Hepatocyte (in vitro differentiated cells): ENCODE data around the gene HS1BP3. TPM values are rescaled to one million over a fixed set of nuclear protein-coding genes. Genes with fewer than 3 reads are reported as not detected.

Experiments used
- DNase-seq: peaks from one replicate; pipeline ENCODE4 v3.0.0-alpha.2; 2016; ENCODE audit warnings: low spot score
- H2AFZ ChIP-seq: fragments of 200-600 bp; sonication (generic); 2 replicates; pipeline ENCODE4 v1.6.0; 2016; ENCODE audit warnings: antibody characterized with exemption, mild to moderate bottlenecking
- H3K27ac ChIP-seq: fragments of 200-600 bp; sonication (generic); 2 replicates; pipeline ENCODE4 v1.5.1; 2016; ENCODE audit warnings: mild to moderate bottlenecking
- H3K27me3 ChIP-seq: fragments of 200-600 bp; sonication (generic); 2 replicates; pipeline ENCODE4 v1.6.1; 2016
- H3K36me3 ChIP-seq: fragments of 200-600 bp; sonication (generic); replicated peaks from 2 replicates; pipeline ENCODE4 v1.5.1; 2016; ENCODE audit warnings: low read depth; ENCODE audit not compliant: insufficient read depth
- H3K4me1 ChIP-seq: fragments of 200-600 bp; sonication (generic); 2 replicates; pipeline ENCODE4 v1.5.1; 2016; ENCODE audit warnings: mild to moderate bottlenecking, moderate library complexity; ENCODE audit not compliant: insufficient read depth
- H3K4me2 ChIP-seq: fragments of 200-600 bp; sonication (generic); 2 replicates; pipeline ENCODE4 v1.6.0; 2016
- H3K4me3 ChIP-seq: fragments of 200-600 bp; sonication (generic); 2 replicates; pipeline ENCODE4 v1.5.1; 2016; ENCODE audit warnings: mild to moderate bottlenecking
- H3K79me2 ChIP-seq: fragments of 200-600 bp; sonication (generic); 2 replicates; pipeline ENCODE4 v1.6.0; 2017; ENCODE audit warnings: mild to moderate bottlenecking
- H3K9me2 ChIP-seq: fragments of 200-600 bp; sonication (generic); replicated peaks from 2 replicates; pipeline ENCODE4 v1.6.0; 2017; ENCODE audit warnings: mild to moderate bottlenecking; ENCODE audit not compliant: insufficient read depth
- H3K9me3 ChIP-seq: fragments of 200-600 bp; sonication (generic); 2 replicates; pipeline ENCODE4 v1.5.1; 2016; ENCODE audit warnings: low read depth, mild to moderate bottlenecking
- H4K20me1 ChIP-seq: fragments of 200-600 bp; sonication (generic); 2 replicates; pipeline ENCODE4 v1.6.0; 2016; ENCODE audit warnings: mild to moderate bottlenecking; ENCODE audit not compliant: insufficient read depth, poor library complexity, severe bottlenecking
- EZH2 ChIP-seq: fragments of 200-600 bp; sonication (generic); IDR thresholded peaks from 2 replicates; pipeline ENCODE4 v1.6.1; 2016; ENCODE audit warnings: antibody characterized with exemption, mild to moderate bottlenecking, borderline replicate concordance
- EZH2phosphoT487 ChIP-seq: fragments of 200-600 bp; sonication (generic); IDR thresholded peaks from one replicate; pipeline ENCODE4 v1.6.1; 2018; ENCODE audit warnings: antibody characterized with exemption, mild to moderate bottlenecking, low read depth, moderate library complexity; ENCODE audit not compliant: unreplicated experiment, severe bottlenecking
- WGBS: methylation state at CpG from one replicate; pipeline ENCODE4 v1.1.6; 2016; ENCODE audit warnings: low lambda C conversion rate; ENCODE audit errors: missing lambda C conversion rate; 5-methylcytosine and 5-hydroxymethylcytosine counted together
- polyA plus RNA-seq: library from polyadenylated mRNA; unstranded; fragments of >200 nt; fragmentation: Nextera tagmentation; extraction: Ambion mirVana; gene quantifications from 2 replicates; pipeline ENCODE4 v1.2.1, GENCODE V29; 2016
- total RNA-seq: library from RNA; depleted of rRNA; stranded (reverse); fragments of >200 nt; gene quantifications from 2 replicates; pipeline ENCODE4 v1.2.3, GENCODE V29; 2014
- TF ChIP-seq, protein P1 (sequence below): fragments of 200-600 bp; sonication (generic); IDR thresholded peaks from 2 replicates; pipeline ENCODE4 v1.5.1; 2016; ENCODE audit warnings: antibody characterized with exemption, mild to moderate bottlenecking; ENCODE audit not compliant: poor library complexity

Gene HS1BP3
- total and polyA plus RNA-seq, 2 experiments from 2014 or later = 26.8 to 29.6 TPM

DNA sequence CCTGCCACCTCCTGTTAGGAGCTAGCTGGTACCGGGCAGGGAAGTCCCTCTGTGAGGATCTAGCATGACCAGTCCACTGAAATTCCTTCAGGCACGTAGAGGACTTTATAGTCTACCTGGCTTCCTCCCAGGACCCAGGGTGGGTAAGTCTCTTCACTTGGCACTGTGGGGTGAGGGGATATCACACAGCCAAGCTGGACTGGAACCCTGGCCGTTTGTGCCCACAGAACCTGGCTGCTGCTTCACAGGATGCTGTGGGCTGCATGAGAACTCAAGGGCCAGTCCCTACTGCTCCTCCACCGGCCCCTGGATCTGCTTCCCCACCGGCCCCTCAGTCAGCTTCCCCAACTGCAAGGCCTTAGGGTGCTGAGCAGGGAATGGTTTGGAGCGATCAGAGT, 35.8 kb downstream of the HS1BP3 start:
- no peak for TF ChIP-seq EZH2phosphoT487
- no peak for TF ChIP-seq EZH2
- TF ChIP-seq, protein P1, sequence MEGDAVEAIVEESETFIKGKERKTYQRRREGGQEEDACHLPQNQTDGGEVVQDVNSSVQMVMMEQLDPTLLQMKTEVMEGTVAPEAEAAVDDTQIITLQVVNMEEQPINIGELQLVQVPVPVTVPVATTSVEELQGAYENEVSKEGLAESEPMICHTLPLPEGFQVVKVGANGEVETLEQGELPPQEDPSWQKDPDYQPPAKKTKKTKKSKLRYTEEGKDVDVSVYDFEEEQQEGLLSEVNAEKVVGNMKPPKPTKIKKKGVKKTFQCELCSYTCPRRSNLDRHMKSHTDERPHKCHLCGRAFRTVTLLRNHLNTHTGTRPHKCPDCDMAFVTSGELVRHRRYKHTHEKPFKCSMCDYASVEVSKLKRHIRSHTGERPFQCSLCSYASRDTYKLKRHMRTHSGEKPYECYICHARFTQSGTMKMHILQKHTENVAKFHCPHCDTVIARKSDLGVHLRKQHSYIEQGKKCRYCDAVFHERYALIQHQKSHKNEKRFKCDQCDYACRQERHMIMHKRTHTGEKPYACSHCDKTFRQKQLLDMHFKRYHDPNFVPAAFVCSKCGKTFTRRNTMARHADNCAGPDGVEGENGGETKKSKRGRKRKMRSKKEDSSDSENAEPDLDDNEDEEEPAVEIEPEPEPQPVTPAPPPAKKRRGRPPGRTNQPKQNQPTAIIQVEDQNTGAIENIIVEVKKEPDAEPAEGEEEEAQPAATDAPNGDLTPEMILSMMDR = no peak
- H3K4me3 ChIP-seq = no peak overlapping the region
- H3K36me3 ChIP-seq = no peaks in the 10 kb centered on the region
- H3K79me2 ChIP-seq = no peaks in the 10 kb centered on the region
- no peaks in the 10 kb centered on the region for H4K20me1 ChIP-seq
- no peak for DNase-seq
- H3K4me1 ChIP-seq = peaks cover 43% of the 10 kb centered on the region
- 84% methylated on average over 6 of the region's 6 CpGs for WGBS
- peak overlapping the region; percentile 91 for H3K27ac ChIP-seq
- no peak overlapping the region for H3K4me2 ChIP-seq
- no peaks in the 10 kb centered on the region for H3K9me2 ChIP-seq
- H3K27me3 ChIP-seq = no peaks in the 10 kb centered on the region
- H2AFZ ChIP-seq = no peak overlapping the region
- H3K9me3 ChIP-seq = no peaks in the 10 kb centered on the region

DNA sequence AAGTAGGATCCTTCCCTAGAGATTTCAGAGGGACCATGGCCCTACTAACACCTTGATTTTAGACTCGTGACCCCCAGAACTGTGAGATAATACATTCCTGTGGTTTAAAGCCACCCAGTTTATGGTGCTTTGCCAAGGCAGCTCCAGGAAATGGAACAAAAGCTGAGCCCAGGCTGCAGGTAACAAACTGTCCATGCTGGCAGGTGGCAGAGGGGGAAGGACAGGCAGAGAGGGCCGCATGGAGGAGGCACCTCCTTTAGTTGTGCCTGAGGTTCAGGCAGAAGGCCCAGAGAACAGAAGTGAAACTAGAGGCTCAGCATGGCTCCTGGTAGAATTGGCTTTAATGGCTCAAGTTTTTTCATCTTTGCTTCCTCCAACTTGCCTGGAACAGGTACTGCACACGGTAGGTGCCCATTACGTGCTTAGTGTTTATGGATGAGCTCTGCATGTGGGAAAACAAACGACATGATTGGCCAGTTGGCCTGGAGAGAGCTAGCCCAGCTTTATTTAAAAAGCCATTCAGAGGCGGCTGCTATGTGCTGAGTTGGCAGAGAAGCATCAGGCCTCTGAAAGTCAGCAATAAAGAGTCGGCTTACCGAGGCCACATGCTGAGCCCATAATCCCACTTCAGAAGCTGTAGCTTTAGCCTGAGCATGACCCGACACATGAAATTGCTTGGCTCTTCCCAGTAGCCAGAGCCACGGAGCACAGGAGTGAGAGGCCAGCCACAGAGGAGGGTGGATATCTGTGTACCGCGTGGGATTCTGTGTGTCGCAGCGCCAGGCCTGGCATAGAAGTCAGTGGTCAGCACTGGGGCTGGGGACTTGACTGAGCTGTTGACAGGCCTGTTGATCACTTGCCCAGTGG, 36.5 kb downstream of the HS1BP3 start:
- no peaks in the 10 kb centered on the region for H3K27me3 ChIP-seq
- H3K4me2 ChIP-seq = no peak overlapping the region
- no peak overlapping the region for H3K4me3 ChIP-seq
- H2AFZ ChIP-seq = no peak overlapping the region
- H3K4me1 ChIP-seq = peaks cover 47% of the 10 kb centered on the region
- no peaks in the 10 kb centered on the region for H4K20me1 ChIP-seq
- H3K27ac ChIP-seq = peak overlapping the region; percentile 91
- WGBS = 53% methylated on average over 14 of the region's 14 CpGs
- no peaks in the 10 kb centered on the region for H3K36me3 ChIP-seq
- no peaks in the 10 kb centered on the region for H3K9me3 ChIP-seq
- no peaks in the 10 kb centered on the region for H3K9me2 ChIP-seq
- TF ChIP-seq EZH2 = no peak
- TF ChIP-seq, protein P1 = no peak
- H3K79me2 ChIP-seq = no peaks in the 10 kb centered on the region
- no peak for DNase-seq

DNA sequence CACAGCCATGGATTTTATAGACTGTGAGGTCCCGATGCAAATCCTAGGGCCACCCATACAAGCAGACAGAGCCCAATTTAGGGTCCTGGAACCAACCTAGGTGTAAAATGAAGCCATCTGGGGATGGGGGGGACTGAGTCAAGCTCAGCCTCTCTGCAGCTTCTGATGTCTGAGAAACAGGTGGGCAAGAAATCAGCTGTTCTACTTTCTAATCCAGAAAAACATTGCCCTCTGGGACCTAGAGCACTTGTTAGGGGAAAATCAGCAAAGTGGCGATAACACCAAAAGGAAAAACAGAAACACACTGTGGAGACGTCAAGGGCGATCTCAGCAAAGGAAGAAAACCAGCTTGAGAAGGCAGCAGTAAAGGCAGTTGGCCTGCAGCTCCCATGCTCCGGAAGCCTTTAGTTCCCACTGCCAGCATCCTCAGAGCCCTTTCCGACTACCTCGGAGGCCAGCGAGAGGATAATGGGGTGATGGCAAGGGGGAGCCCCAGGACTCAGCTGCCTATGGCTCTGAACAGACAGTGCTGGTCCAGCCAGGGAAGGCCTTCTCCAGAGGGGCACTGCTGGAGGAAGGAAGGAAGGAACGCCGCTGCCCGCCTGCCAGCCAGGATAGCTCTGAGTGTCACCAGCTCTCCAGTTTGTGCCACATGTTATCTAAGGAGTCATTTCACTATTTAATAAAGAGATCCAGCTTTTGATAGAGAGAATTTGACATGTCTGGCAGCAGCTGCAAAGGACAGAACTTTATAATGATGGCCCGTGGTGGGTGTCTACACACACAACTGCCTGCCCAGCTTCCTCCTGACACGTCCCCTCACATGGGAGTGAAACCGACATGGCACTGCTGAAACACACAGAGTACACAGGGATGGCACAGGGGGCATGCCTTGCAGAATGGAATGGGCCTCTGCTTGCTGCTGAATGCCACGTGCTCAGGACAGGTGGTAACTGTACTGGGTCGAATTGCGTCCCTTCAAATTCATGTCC, 37.7 kb downstream of the HS1BP3 start:
- Histone ChIP-seq H4K20me1 (no peaks in the 10 kb centered on the region), H3K79me2 (no peaks in the 10 kb centered on the region), H3K9me3 (no peaks in the 10 kb centered on the region), H2AFZ (no peak overlapping the region), H3K27ac (no peak overlapping the region), H3K9me2 (no peaks in the 10 kb centered on the region), H3K4me2 (no peak overlapping the region), H3K4me3 (no peak overlapping the region), H3K27me3 (no peaks in the 10 kb centered on the region), H3K36me3 (no peaks in the 10 kb centered on the region), H3K4me1 (peaks cover 38% of the 10 kb centered on the region)
- TF ChIP-seq EZH2 = no peak
- TF ChIP-seq EZH2phosphoT487 = no peak
- TF ChIP-seq, protein P1 = no peak
- WGBS = 89% methylated on average over 17 of the region's 17 CpGs
- no peak for DNase-seq
